SK-N-MC (cell line): ENCODE data around the gene CRLF3.
"Not testable (repeated sequence)": the region's sequence is repeated elsewhere in the genome, so short reads cannot be mapped to it uniquely, and the experiment has no call there.

Source experiments
- EZH2 ChIP-seq: fragments of 200-600 bp; sonication (generic); IDR thresholded peaks from one replicate; pipeline ENCODE4 v1.6.1; 2017; ENCODE audit warnings: antibody characterized with exemption
- POLR2AphosphoS5 ChIP-seq: IDR thresholded peaks from 2 replicates; pipeline ENCODE4 v1.6.1; 2012; ENCODE audit warnings: mild to moderate bottlenecking, low read depth, low read length, borderline replicate concordance

DNA sequence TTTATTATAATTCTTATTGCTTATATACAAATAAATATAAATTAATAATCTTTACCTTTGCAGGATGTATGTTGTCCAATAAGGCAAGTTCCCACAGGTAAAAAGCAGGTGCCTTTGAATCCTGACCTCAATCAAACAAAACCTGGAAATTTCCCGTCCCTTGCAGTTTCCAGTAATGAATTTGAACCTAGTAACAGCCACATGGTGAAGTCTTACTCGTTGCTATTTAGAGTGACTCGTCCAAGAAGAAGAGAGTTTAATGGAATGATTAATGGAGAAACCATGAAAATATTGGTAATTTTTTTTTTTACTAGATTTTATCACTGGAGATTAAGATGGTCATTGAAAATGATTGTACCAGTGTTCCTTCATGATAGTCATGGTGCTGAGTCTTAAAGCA is 55.7 kb downstream of the CRLF3 start:
- TF ChIP-seq EZH2, POLR2AphosphoS5: not testable (repeated sequence)
